Prostate gland (tissue), 2 donors: ENCODE results near the gene ADM5.

Experiments
- POLR2A ChIP-seq: fragments of 450-650 bp; IDR thresholded peaks from one replicate; pipeline ENCODE4 v1.6.1; 2016; ENCODE audit warnings: antibody characterized with exemption, mild to moderate bottlenecking
- POLR2AphosphoS5 ChIP-seq: sonication (generic); formaldehyde crosslinking; IDR thresholded peaks from one replicate; pipeline ENCODE4 v1.6.1; 2017; ENCODE audit warnings: antibody characterized with exemption
- TF ChIP-seq, protein P1 (sequence below), 4 experiments: fragments of 200-600 bp in 2 of 4; fragments of 450-650 bp in 2 of 4; sonication (generic) in 2 of 4; IDR thresholded peaks; 1 replicate in 3 of 4; 2 replicates in 1 of 4; pipeline ENCODE4 v1.5.1; 2016 to 2019; ENCODE audit warnings: antibody characterized with exemption in 4 of 4, mild to moderate bottlenecking in 2 of 4, moderate library complexity in 2 of 4

DNA sequence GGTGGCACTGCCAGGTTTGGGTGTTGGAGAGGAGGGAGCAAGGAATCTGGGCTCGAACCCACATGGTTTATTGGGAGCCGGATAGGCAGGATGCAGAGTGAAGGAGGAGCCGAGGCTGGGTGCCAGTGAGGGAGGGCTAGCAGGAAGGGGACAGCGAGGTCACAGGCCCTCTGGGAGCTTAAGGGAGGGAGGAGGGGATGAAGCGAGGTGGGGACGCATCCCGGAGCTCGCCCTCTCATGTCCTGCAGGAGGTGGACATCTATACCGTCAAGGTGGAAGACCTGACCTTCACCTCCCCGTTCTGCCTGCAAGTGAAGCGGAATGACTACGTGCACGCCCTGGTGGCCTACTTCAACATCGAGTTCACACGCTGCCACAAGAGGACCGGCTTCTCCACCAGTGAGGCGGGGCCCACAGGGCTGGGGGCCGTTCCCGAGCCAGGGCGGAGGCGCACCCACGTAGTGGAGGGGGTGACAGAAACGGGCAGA is 3.5 kb upstream of the ADM5 start:
- TF ChIP-seq, protein P1, sequence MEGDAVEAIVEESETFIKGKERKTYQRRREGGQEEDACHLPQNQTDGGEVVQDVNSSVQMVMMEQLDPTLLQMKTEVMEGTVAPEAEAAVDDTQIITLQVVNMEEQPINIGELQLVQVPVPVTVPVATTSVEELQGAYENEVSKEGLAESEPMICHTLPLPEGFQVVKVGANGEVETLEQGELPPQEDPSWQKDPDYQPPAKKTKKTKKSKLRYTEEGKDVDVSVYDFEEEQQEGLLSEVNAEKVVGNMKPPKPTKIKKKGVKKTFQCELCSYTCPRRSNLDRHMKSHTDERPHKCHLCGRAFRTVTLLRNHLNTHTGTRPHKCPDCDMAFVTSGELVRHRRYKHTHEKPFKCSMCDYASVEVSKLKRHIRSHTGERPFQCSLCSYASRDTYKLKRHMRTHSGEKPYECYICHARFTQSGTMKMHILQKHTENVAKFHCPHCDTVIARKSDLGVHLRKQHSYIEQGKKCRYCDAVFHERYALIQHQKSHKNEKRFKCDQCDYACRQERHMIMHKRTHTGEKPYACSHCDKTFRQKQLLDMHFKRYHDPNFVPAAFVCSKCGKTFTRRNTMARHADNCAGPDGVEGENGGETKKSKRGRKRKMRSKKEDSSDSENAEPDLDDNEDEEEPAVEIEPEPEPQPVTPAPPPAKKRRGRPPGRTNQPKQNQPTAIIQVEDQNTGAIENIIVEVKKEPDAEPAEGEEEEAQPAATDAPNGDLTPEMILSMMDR (IDR thresholded peaks at IDR 0.05), result no peak
- TF ChIP-seq POLR2A (no peak), POLR2AphosphoS5 (no peak)
